H1 (cell line): ENCODE data around the gene BNIP5. TPM values are rescaled to one million over a fixed set of nuclear protein-coding genes. Genes with fewer than 3 reads are reported as not detected.

Experiments
- CTCF ChIA-PET: fragments of 300-600 bp; sonication (Branson Sonifier 250); formaldehyde crosslinking; loops from one replicate; lab custom pipeline; 2021; ENCODE audit not compliant: partially characterized antibody; lab: Charles Lee
- POLR2A ChIA-PET: fragments of 300-600 bp; sonication (Branson Sonifier 250); formaldehyde crosslinking; loops from one replicate; lab custom pipeline; 2021; ENCODE audit warnings: inconsistent platforms; ENCODE audit not compliant: partially characterized antibody; lab: Charles Lee
- DNase-seq, 2 experiments: peaks; one replicate each; pipeline versions ENCODE4 v3.0.0 to v3.0.0-alpha.2; 2010 to 2022; ENCODE audit warnings: low spot score in 2 of 2, low read depth in 1 of 2, mixed read lengths in 1 of 2
- FAIRE-seq: peaks from 2 replicates; lab custom pipeline; 2011; peaks lifted over from hg19 to GRCh38; lab: Jason Lieb, UNC
- H2AFZ ChIP-seq: 2 replicates; pipeline ENCODE4 v1.8.1; 2012; ENCODE audit warnings: low read length, inconsistent platforms
- H2AK5ac ChIP-seq: 2 replicates; pipeline ENCODE4 v1.6.1; 2013; ENCODE audit warnings: low read depth, low read length
- H2BK120ac ChIP-seq: replicated peaks from 2 replicates; pipeline ENCODE3; 2013; ENCODE audit warnings: low read depth, low read length, inconsistent platforms
- H2BK12ac ChIP-seq: 2 replicates; pipeline ENCODE4 v1.6.1; 2013; ENCODE audit warnings: low read depth, low read length
- H2BK15ac ChIP-seq: 2 replicates; pipeline ENCODE4 v1.6.1; 2013; ENCODE audit warnings: low read length
- H2BK20ac ChIP-seq: 2 replicates; pipeline ENCODE4 v1.6.1; 2013; ENCODE audit warnings: low read length
- H2BK5ac ChIP-seq: 2 replicates; pipeline ENCODE4 v1.6.1; 2013; ENCODE audit warnings: low read depth, low read length
- H3K14ac ChIP-seq: 2 replicates; pipeline ENCODE4 v1.6.1; 2013; ENCODE audit warnings: inconsistent platforms; ENCODE audit not compliant: insufficient read length
- H3K18ac ChIP-seq: 2 replicates; pipeline ENCODE4 v1.6.1; 2013; ENCODE audit warnings: low read length; ENCODE audit errors: extremely low read depth
- H3K23ac ChIP-seq: 2 replicates; pipeline ENCODE4 v1.6.1; 2013; ENCODE audit warnings: inconsistent platforms; ENCODE audit not compliant: insufficient read length
- H3K23me2 ChIP-seq: 2 replicates; pipeline ENCODE4 v1.6.1; 2013; ENCODE audit warnings: low read depth, low read length
- H3K27ac ChIP-seq: 2 replicates; pipeline ENCODE4 v1.6.1; 2011; ENCODE audit warnings: low read depth, low read length, inconsistent platforms
- H3K27me3 ChIP-seq, 4 experiments: replicated peaks in 1 of 4; 1 replicate in 1 of 4; 2 replicates in 3 of 4; pipeline versions ENCODE4 v1.6.1 to v1.8.1; 2011 to 2013; ENCODE audit warnings: low read length in 3 of 4, mild to moderate bottlenecking in 3 of 4, inconsistent platforms in 2 of 4, mixed read lengths in 2 of 4, moderate library complexity in 1 of 4; ENCODE audit not compliant: control insufficient read depth in 3 of 4, insufficient read depth in 3 of 4; ENCODE audit errors: extremely low read depth in 1 of 4
- H3K36me3 ChIP-seq, 4 experiments: 2 replicates each; pipeline versions ENCODE4 v1.6.1 to v1.8.1; 2011 to 2013; ENCODE audit warnings: mild to moderate bottlenecking in 4 of 4, low read length in 3 of 4, moderate library complexity in 2 of 4, control low read depth in 1 of 4, inconsistent platforms in 1 of 4; ENCODE audit not compliant: insufficient read depth in 4 of 4, control insufficient read depth in 2 of 4
- H3K4ac ChIP-seq: replicated peaks from 2 replicates; pipeline ENCODE3; 2013; ENCODE audit warnings: low read length, low read depth, mixed read lengths, inconsistent platforms; ENCODE audit not compliant: insufficient read length
- H3K4me1 ChIP-seq, 4 experiments: replicated peaks in 1 of 4; 1 replicate in 1 of 4; 2 replicates in 3 of 4; pipeline versions ENCODE4 v1.6.1 to v1.8.1; 2011 to 2013; ENCODE audit warnings: low read length in 3 of 4, inconsistent platforms in 2 of 4, mixed read lengths in 1 of 4; ENCODE audit not compliant: insufficient read depth in 4 of 4, control insufficient read depth in 3 of 4
- H3K4me2 ChIP-seq, 2 experiments: 2 replicates each; pipeline versions ENCODE4 v1.6.1 to v1.8.1; 2011 to 2013; ENCODE audit warnings: low read depth in 2 of 2, low read length in 2 of 2, control low read depth in 1 of 2, inconsistent platforms in 1 of 2, mild to moderate bottlenecking in 1 of 2; ENCODE audit not compliant: insufficient read depth in 1 of 2
- H3K4me3 ChIP-seq, 4 experiments: fragments of 200-600, 300-600 bp in 1 of 4; sonication (generic), shearing (Covaris generic), sonication (Bioruptor Twin) in 1 of 4; 2 replicates each; pipeline versions ENCODE4 v1.5.1 to v1.8.1; 2011 to 2016; ENCODE audit warnings: low read length in 4 of 4, low read depth in 3 of 4, control low read depth in 2 of 4, inconsistent platforms in 2 of 4, mild to moderate bottlenecking in 2 of 4, mixed read lengths in 1 of 4, moderate library complexity in 1 of 4; ENCODE audit not compliant: insufficient read depth in 2 of 4; ENCODE audit errors: extremely low read depth in 1 of 4
- H3K56ac ChIP-seq: replicated peaks from 2 replicates; pipeline ENCODE3; 2013; ENCODE audit warnings: low read depth, mild to moderate bottlenecking, mixed read lengths, low read length, inconsistent platforms; ENCODE audit not compliant: insufficient read length
- H3K79me1 ChIP-seq: 2 replicates; pipeline ENCODE4 v1.6.1; 2013; ENCODE audit warnings: low read depth, low read length, control low read depth
- H3K79me2 ChIP-seq, 2 experiments: 2 replicates each; pipeline versions ENCODE4 v1.6.1 to v1.8.1; 2012 to 2013; ENCODE audit warnings: low read length in 2 of 2, mild to moderate bottlenecking in 2 of 2, inconsistent platforms in 1 of 2; ENCODE audit not compliant: insufficient read depth in 2 of 2, control insufficient read depth in 1 of 2
- H3K9ac ChIP-seq, 4 experiments: replicated peaks in 1 of 4; 1 replicate in 1 of 4; 2 replicates in 3 of 4; pipeline versions ENCODE4 v1.6.1 to v1.8.1; 2011 to 2013; ENCODE audit warnings: low read depth in 3 of 4, low read length in 3 of 4, control low read depth in 2 of 4, mild to moderate bottlenecking in 2 of 4, moderate library complexity in 2 of 4, inconsistent platforms in 1 of 4; ENCODE audit errors: extremely low read depth in 1 of 4
- H3K9me3 ChIP-seq, 2 experiments: 2 replicates each; pipeline versions ENCODE4 v1.6.1 to v1.8.1; 2012 to 2013; ENCODE audit warnings: mild to moderate bottlenecking in 2 of 2, moderate library complexity in 2 of 2, control low read depth in 1 of 2, inconsistent platforms in 1 of 2, low read depth in 1 of 2, low read length in 1 of 2, mixed read lengths in 1 of 2; ENCODE audit not compliant: insufficient read depth in 2 of 2
- H4K20me1 ChIP-seq, 2 experiments: replicated peaks in 1 of 2; 2 replicates each; pipeline versions ENCODE3 to v1.8.1; 2011 to 2013; ENCODE audit warnings: inconsistent platforms in 2 of 2, low read length in 2 of 2, mild to moderate bottlenecking in 1 of 2; ENCODE audit not compliant: insufficient read depth in 2 of 2, control insufficient read depth in 1 of 2
- H4K5ac ChIP-seq: 2 replicates; pipeline ENCODE4 v1.6.1; 2013; ENCODE audit warnings: low read length, low read depth, mixed read lengths, inconsistent platforms; ENCODE audit not compliant: insufficient read length
- H4K8ac ChIP-seq: 2 replicates; pipeline ENCODE4 v1.8.0; 2013; ENCODE audit warnings: mild to moderate bottlenecking, moderate library complexity, low read length, inconsistent platforms; ENCODE audit not compliant: insufficient read depth; ENCODE audit errors: extremely low read depth
- H4K91ac ChIP-seq: replicated peaks from 2 replicates; pipeline ENCODE3; 2013; ENCODE audit warnings: low read length, mixed read lengths, inconsistent platforms; ENCODE audit not compliant: insufficient read length
- CHD2 ChIP-seq: IDR thresholded peaks from 2 replicates; pipeline ENCODE4 v1.6.1; 2012; ENCODE audit warnings: low read length, improper control_type of control experiment
- EZH2 ChIP-seq: fragments of 200-600 bp; sonication (generic); IDR thresholded peaks from 2 replicates; pipeline ENCODE4 v1.7.1; 2012; ENCODE audit warnings: low read depth, mild to moderate bottlenecking, moderate library complexity, low read length, inconsistent platforms; ENCODE audit not compliant: severe bottlenecking
- NANOG ChIP-seq: IDR thresholded peaks from 2 replicates; pipeline ENCODE4 v1.6.1; 2011; ENCODE audit warnings: low read length, low read depth, mild to moderate bottlenecking, inconsistent platforms; ENCODE audit not compliant: insufficient read depth, poor library complexity, severe bottlenecking
- PHF8 ChIP-seq: fragments of 200-600 bp; sonication (generic); conservative IDR thresholded peaks from 2 replicates; pipeline ENCODE4 v1.7.1; 2012; ENCODE audit warnings: low read depth, mild to moderate bottlenecking, inconsistent platforms, low read length, moderate library complexity
- RXRA ChIP-seq: IDR thresholded peaks from 2 replicates; pipeline ENCODE4 v1.6.1; 2011; ENCODE audit warnings: low read depth, mild to moderate bottlenecking, low read length, moderate library complexity; ENCODE audit not compliant: insufficient read depth
- SIN3A ChIP-seq, 2 experiments: IDR thresholded peaks in 1 of 2; conservative IDR thresholded peaks in 1 of 2; 2 replicates each; pipeline ENCODE4 v1.6.1; 2011 to 2012; ENCODE audit warnings: low read length in 2 of 2, improper control_type of control experiment in 1 of 2, low read depth in 1 of 2, mild to moderate bottlenecking in 1 of 2
- SUZ12 ChIP-seq: fragments of 200-600 bp; sonication (generic); IDR thresholded peaks from 2 replicates; pipeline ENCODE4 v1.6.1; 2012; ENCODE audit warnings: mild to moderate bottlenecking, inconsistent platforms, low read length, moderate library complexity, mixed read lengths
- WGBS, 2 experiments: shearing (Covaris generic) in 1 of 2; methylation state at CpG; one replicate each; pipeline versions ENCODE4 v1.1.6 to v1.1.7; 2013 to 2015; ENCODE audit warnings: low lambda C conversion rate in 2 of 2, mixed read lengths in 2 of 2, inconsistent platforms in 1 of 2, low coverage in 1 of 2, missing lambda C conversion rate in 1 of 2; ENCODE audit not compliant: insufficient replicate concordance in 2 of 2, insufficient coverage in 1 of 2, insufficient read length in 1 of 2; ENCODE audit errors: extremely low coverage in 1 of 2, missing lambda C conversion rate in 1 of 2; 5-methylcytosine and 5-hydroxymethylcytosine counted together
- polyA plus RNA-seq, 7 experiments: library from polyadenylated mRNA; depleted of rRNA in 3 of 7; stranded (reverse) in 5 of 7; unstranded in 2 of 7; fragments of >200 nt in 5 of 7; fragments of 200-250 nt in 2 of 7; gene quantifications; 1 replicate in 5 of 7; 2 replicates in 1 of 7; 4 replicates in 1 of 7; pipeline versions ENCODE4 v1.2.1 to v1.2.3, GENCODE V29; 2011 to 2013; ENCODE audit warnings: missing spikeins in 2 of 7, mixed read lengths in 2 of 7
- total RNA-seq: library from RNA; stranded (reverse); fragmentation: NEBNext Ultra II Directional; extraction: Animal tissue kit (Norgen Biotek cat#: 25700); gene quantifications from 2 replicates; pipeline ENCODE4 v1.2.1, GENCODE V29; 2021

Gene BNIP5
- total and polyA plus RNA-seq, 2 of the 8 experiments (the other 6 are each of a cell fraction or from before 2014, with no cell fraction given), result not detected

GRCh38 chr6:36346486-36347273 lies 10.0 kb upstream of the BNIP5 start:
- TF ChIP-seq PHF8, result no peak
- no peak for TF ChIP-seq NANOG
- no peak for TF ChIP-seq CHD2
- TF ChIP-seq SUZ12, result no peak
- no peak for TF ChIP-seq RXRA
- no peak for TF ChIP-seq EZH2
- TF ChIP-seq SIN3A (conservative IDR thresholded peaks at IDR 0.05 in 1 of 2, IDR thresholded peaks at IDR 0.05 in 1 of 2; ENCODE audit: low read depth in 1 of 2, low read length in 2 of 2), result no peak
- no peaks in the 10 kb centered on the region for H3K27me3 ChIP-seq
- H2BK20ac ChIP-seq, result no peak overlapping the region
- no peak overlapping the region for H3K18ac ChIP-seq
- H3K14ac ChIP-seq, result no peak overlapping the region
- no peaks in the 10 kb centered on the region for H3K23me2 ChIP-seq
- H3K79me2 ChIP-seq, result no peaks in the 10 kb centered on the region
- no peaks in the 10 kb centered on the region for H3K4me1 ChIP-seq
- H3K4ac ChIP-seq, result no peak overlapping the region
- ChIA-PET POLR2A (interaction anchor here (0.6 to 1.6 kb wide), 3 partner anchors 9 to 268 kb away, joined by 3 read pairs; no protein-coding TSS in a partner anchor), CTCF (interaction anchor here (0.6 to 4.0 kb wide), 7 partner anchors 13 to 779 kb away, joined by 3 to 47 read pairs (median 4); no protein-coding TSS in a partner anchor)
- no peak overlapping the region for H3K4me2 ChIP-seq
- no peak overlapping the region for H2BK12ac ChIP-seq
- FAIRE-seq (no peak), DNase-seq (no peak)
- no peak overlapping the region for H2BK5ac ChIP-seq
- no peak overlapping the region for H2BK120ac ChIP-seq
- no peak overlapping the region for H4K5ac ChIP-seq
- no peak overlapping the region for H2AK5ac ChIP-seq
- no peak overlapping the region for H3K23ac ChIP-seq
- no peak overlapping the region for H3K9ac ChIP-seq
- 0 out of 2 replicates have a peak overlapping the region, but pooled peaks have one; percentile 75 for H4K8ac ChIP-seq
- no peak overlapping the region for H2AFZ ChIP-seq
- H4K20me1 ChIP-seq, result no peaks in the 10 kb centered on the region
- no peaks in the 10 kb centered on the region for H3K36me3 ChIP-seq
- no peaks in the 10 kb centered on the region for H3K79me1 ChIP-seq
- WGBS, 2 experiments, result 95% methylated on average over 20 of the region's 20 CpGs; no CpG with 5 or more reads in 1 of the 2 experiments
- no peak overlapping the region for H4K91ac ChIP-seq
- H3K4me3 ChIP-seq, result no peak overlapping the region
- no peak overlapping the region for H2BK15ac ChIP-seq
- H3K27ac ChIP-seq, result no peak overlapping the region
- H3K9me3 ChIP-seq, result no peaks in the 10 kb centered on the region
- H3K56ac ChIP-seq, result no peak overlapping the region
